GM20431 (cell line): ENCODE measurements around the gene CLEC5A.
"Not testable (repeated sequence)": the region's sequence is repeated elsewhere in the genome, so short reads cannot be mapped to it uniquely, and the experiment has no call there.

ENCODE experiments used
- in situ Hi-C: fragments of 300-500 bp; cut with MseI, MboI; formaldehyde crosslinking; loops from one replicate; pipeline ENCODE4 v1.15.0; 2020; ENCODE audit warnings: low sequenced_read_pairs; ENCODE audit not compliant: unreplicated experiment

The CLEC5A gene

GRCh38 chr7:141949911-141950310 is 3.1 kb upstream of the CLEC5A start:
- in situ Hi-C loops = no loop called here

GRCh38 chr7:141949451-141949850 is 2.7 kb upstream of the CLEC5A start:
- in situ Hi-C loops = no loop called here

GRCh38 chr7:141949021-141949420 is 2.2 kb upstream of the CLEC5A start:
- in situ Hi-C loops = no loop called here

GRCh38 chr7:141945356-141945755 is 1.4 kb downstream of the CLEC5A start:
- in situ Hi-C loops = no loop called here

- in situ Hi-C loops = no loop called here
Observed at GRCh38 chr7:141944811-141945210, 2.0 kb downstream of the CLEC5A start.

- in situ Hi-C loops = no loop called here
Observed at GRCh38 chr7:141943846-141944245, 2.9 kb downstream of the CLEC5A start.

- in situ Hi-C loops = no loop called here
Observed at GRCh38 chr7:141941075-141941474, 5.7 kb downstream of the CLEC5A start.

- in situ Hi-C loops = no loop called here
Observed at GRCh38 chr7:141930211-141930610, 16.6 kb downstream of the CLEC5A start.

- in situ Hi-C loops = no loop called here
Observed at GRCh38 chr7:141928845-141929195, 18.0 kb downstream of the CLEC5A start.

GRCh38 chr7:141928146-141928844 is 18.5 kb downstream of the CLEC5A start:
- in situ Hi-C loops = no loop called here

- in situ Hi-C loops = no loop called here
Observed at GRCh38 chr7:141920281-141920680, 26.5 kb downstream of the CLEC5A start.

- in situ Hi-C loops = no loop called here
Observed at GRCh38 chr7:141916099-141916498, 30.7 kb downstream of the CLEC5A start, which contains the start of gene OR9A4. TSS of gene OR9A4 (plus strand) at chr7:141916399. CDS start at chr7:141918876, 2,477 bp downstream.

GRCh38 chr7:141915565-141915964 is 31.2 kb downstream of the CLEC5A start:
- in situ Hi-C loops = no loop called here

- in situ Hi-C loops = no loop called here
Observed at GRCh38 chr7:141911391-141911790, 35.4 kb downstream of the CLEC5A start.

GRCh38 chr7:141906285-141906684 is 40.5 kb downstream of the CLEC5A start:
- in situ Hi-C loops = no loop called here

- in situ Hi-C loops = not testable (repeated sequence)
Observed at GRCh38 chr7:141899366-141899765, 47.4 kb downstream of the CLEC5A start.

GRCh38 chr7:141891336-141891735 is 55.4 kb downstream of the CLEC5A start:
- in situ Hi-C loops = no loop called here

GRCh38 chr7:141889321-141889720 is 57.5 kb downstream of the CLEC5A start:
- in situ Hi-C loops = no loop called here

- in situ Hi-C loops = no loop called here
Observed at GRCh38 chr7:141884539-141885225, 62.1 kb downstream of the CLEC5A start.

- in situ Hi-C loops = no loop called here
Observed at GRCh38 chr7:141880960-141881359, 65.8 kb downstream of the CLEC5A start.

GRCh38 chr7:141877365-141877764 is 69.4 kb downstream of the CLEC5A start:
- in situ Hi-C loops = no loop called here
